ENCODE results near the gene PLA2G6.

- TF ChIP-seq CTCF (IDR thresholded peaks at IDR 0.05): no peak
- TF ChIP-seq POLR2AphosphoS5 (IDR thresholded peaks at IDR 0.05): no peak
Observed at GRCh38 chr22:38097058-38097457, 84.6 kb downstream of the PLA2G6 start.
